ENCODE measurements around the gene KIF26B. TPM values are rescaled to one million over a fixed set of nuclear protein-coding genes. Genes with fewer than 3 reads are reported as not detected.

The KIF26B gene
- total and polyA plus RNA-seq, 10 of the 15 experiments (the other 5 are each of a cell fraction or from before 2014, with no cell fraction given) = 0.35 to 11.6 (median 2.2) TPM

- TF ChIP-seq PAX8 (IDR thresholded peaks at IDR 0.05) = no peak
- TF ChIP-seq SPI1 (IDR thresholded peaks at IDR 0.05; ENCODE audit: borderline replicate concordance, insufficient read depth, low read depth, low read length) = no peak
- TF ChIP-seq, protein P1, sequence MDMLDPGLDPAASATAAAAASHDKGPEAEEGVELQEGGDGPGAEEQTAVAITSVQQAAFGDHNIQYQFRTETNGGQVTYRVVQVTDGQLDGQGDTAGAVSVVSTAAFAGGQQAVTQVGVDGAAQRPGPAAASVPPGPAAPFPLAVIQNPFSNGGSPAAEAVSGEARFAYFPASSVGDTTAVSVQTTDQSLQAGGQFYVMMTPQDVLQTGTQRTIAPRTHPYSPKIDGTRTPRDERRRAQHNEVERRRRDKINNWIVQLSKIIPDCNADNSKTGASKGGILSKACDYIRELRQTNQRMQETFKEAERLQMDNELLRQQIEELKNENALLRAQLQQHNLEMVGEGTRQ (IDR thresholded peaks at IDR 0.05; ENCODE audit: borderline replicate concordance, low read depth, low read length) = no peak
- TF ChIP-seq, protein P2, sequence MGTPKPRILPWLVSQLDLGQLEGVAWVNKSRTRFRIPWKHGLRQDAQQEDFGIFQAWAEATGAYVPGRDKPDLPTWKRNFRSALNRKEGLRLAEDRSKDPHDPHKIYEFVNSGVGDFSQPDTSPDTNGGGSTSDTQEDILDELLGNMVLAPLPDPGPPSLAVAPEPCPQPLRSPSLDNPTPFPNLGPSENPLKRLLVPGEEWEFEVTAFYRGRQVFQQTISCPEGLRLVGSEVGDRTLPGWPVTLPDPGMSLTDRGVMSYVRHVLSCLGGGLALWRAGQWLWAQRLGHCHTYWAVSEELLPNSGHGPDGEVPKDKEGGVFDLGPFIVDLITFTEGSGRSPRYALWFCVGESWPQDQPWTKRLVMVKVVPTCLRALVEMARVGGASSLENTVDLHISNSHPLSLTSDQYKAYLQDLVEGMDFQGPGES (IDR thresholded peaks at IDR 0.05) = no peak
- Histone ChIP-seq H3K4me1 (ENCODE audit: control insufficient read depth, insufficient read depth, low read length) (no peaks in the 10 kb centered on the region), H3K9me3 (replicated peaks; ENCODE audit: control insufficient read depth, insufficient read depth, low read length) (no peaks in the 10 kb centered on the region; the same call in 2 of the 3 replicates), H2AFZ (ENCODE audit: control insufficient read depth, low read depth, low read length) (no peak overlapping the region), H3K4me3 (no peak overlapping the region), H3K9ac (ENCODE audit: control insufficient read depth, insufficient read depth, low read length) (no peak overlapping the region), H3K4me2 (ENCODE audit: control insufficient read depth, insufficient read depth) (no peak overlapping the region), H3K79me2 (ENCODE audit: control insufficient read depth, insufficient read depth, low read length) (no peaks in the 10 kb centered on the region), H3K27ac (ENCODE audit: control insufficient read depth, insufficient read depth) (no peak overlapping the region), H3K27me3 (replicated peaks in 1 of 2; ENCODE audit: control insufficient read depth in 2 of 2, insufficient read depth in 2 of 2, low read length in 1 of 2) (peaks cover 0 to 1% of the 10 kb centered on the region in 2 experiments; a peak in 1 of 4 replicates), H4K20me1 (ENCODE audit: control insufficient read depth, insufficient read depth) (no peaks in the 10 kb centered on the region), H3K36me3 (ENCODE audit: control insufficient read depth in 2 of 2, insufficient read depth in 2 of 2, low read length in 1 of 2) (no peaks in the 10 kb centered on the region)
- FAIRE-seq (no peak), DNase-seq (ENCODE audit: low read depth, low spot score) (no peak), ATAC-seq (no peak)
- intact Hi-C loops (cut with micrococcal nuclease; ENCODE audit: unreplicated experiment) = no loop called here
- ChIA-PET CTCF (no interaction called here), RAD21 (ENCODE audit: unreplicated experiment) (interaction anchor here (0.6 kb wide), 1 partner anchor 231 kb away, joined by 3 read pairs; no protein-coding TSS in a partner anchor), POLR2A (no interaction called here), SMC1A (ENCODE audit: uncharacterized antibody, unreplicated experiment) (no interaction called here)
- in situ Hi-C loops (cut with MboI) = no loop called here
- BruUV-seq (replicated peaks) = no TSS peak
- WGBS (ENCODE audit: insufficient coverage, insufficient replicate concordance, low lambda C conversion rate, missing lambda C conversion rate) = 53% methylated on average over 7 of the region's 7 CpGs
These were observed 17.2 kb downstream of the KIF26B start for GRCh38 chr1:245172026-245172425.

- Histone ChIP-seq H3K4me1 (ENCODE audit: control insufficient read depth, insufficient read depth, low read length) (no peaks in the 10 kb centered on the region), H3K79me2 (ENCODE audit: control insufficient read depth, insufficient read depth, low read length) (no peaks in the 10 kb centered on the region), H3K27ac (ENCODE audit: control insufficient read depth, insufficient read depth) (no peak overlapping the region), H3K4me2 (ENCODE audit: control insufficient read depth, insufficient read depth) (no peak overlapping the region), H3K4me3 (no peak overlapping the region), H3K27me3 (replicated peaks in 1 of 2; ENCODE audit: control insufficient read depth in 2 of 2, insufficient read depth in 2 of 2, low read length in 1 of 2) (peaks cover 0 to 1% of the 10 kb centered on the region in 2 experiments; a peak in 1 of 4 replicates), H3K9me3 (replicated peaks; ENCODE audit: control insufficient read depth, insufficient read depth, low read length) (no peaks in the 10 kb centered on the region; the same call in 2 of the 3 replicates), H3K36me3 (ENCODE audit: control insufficient read depth in 2 of 2, insufficient read depth in 2 of 2, low read length in 1 of 2) (no peaks in the 10 kb centered on the region), H4K20me1 (ENCODE audit: control insufficient read depth, insufficient read depth) (no peaks in the 10 kb centered on the region), H2AFZ (ENCODE audit: control insufficient read depth, low read depth, low read length) (no peak overlapping the region), H3K9ac (ENCODE audit: control insufficient read depth, insufficient read depth, low read length) (no peak overlapping the region)
- ChIA-PET POLR2A (no interaction called here), RAD21 (ENCODE audit: unreplicated experiment) (no interaction called here), SMC1A (ENCODE audit: uncharacterized antibody, unreplicated experiment) (no interaction called here), CTCF (no interaction called here)
- DNase-seq (ENCODE audit: low read depth, low spot score) (no peak), ATAC-seq (no peak), FAIRE-seq (no peak)
- intact Hi-C loops (cut with micrococcal nuclease; ENCODE audit: unreplicated experiment) (no loop called here), in situ Hi-C loops (cut with MboI) (no loop called here)
- BruUV-seq (replicated peaks) = no TSS peak
- 73% methylated on average over 2 of the region's 2 CpGs for whole genome bisulfite sequencing (ENCODE audit: insufficient coverage, insufficient replicate concordance, low lambda C conversion rate, missing lambda C conversion rate)
- TF ChIP-seq ZNF687 (IDR thresholded peaks at IDR 0.05) = no peak
- no peak for TF ChIP-seq BCL3 (IDR thresholded peaks at IDR 0.05; ENCODE audit: borderline replicate concordance, insufficient read depth, low read depth, low read length, poor library complexity, severe bottlenecking)
- TF ChIP-seq ZNF217 (IDR thresholded peaks at IDR 0.05) = no peak
- no peak for TF ChIP-seq CBFB (IDR thresholded peaks at IDR 0.05; ENCODE audit: low read depth)
- TF ChIP-seq GABPA (IDR thresholded peaks at IDR 0.05; ENCODE audit: low read depth) = no peak
- TF ChIP-seq ETV6 (conservative IDR thresholded peaks at IDR 0.05 in 1 of 2, IDR thresholded peaks at IDR 0.05 in 1 of 2; ENCODE audit: borderline replicate concordance in 1 of 2, low read depth in 1 of 2) = no peak
These were observed 18.0 kb downstream of the KIF26B start for GRCh38 chr1:245172829-245173228.
